Cardiac muscle cell (in vitro differentiated cells and primary cell): ENCODE measurements around the gene CAPN5. TPM values are rescaled to one million over a fixed set of nuclear protein-coding genes. Genes with fewer than 3 reads are reported as not detected.

Experiments used
- DNase-seq, 2 donors: peaks; one replicate each; pipeline versions ENCODE4 v3.0.0 to v3.0.0-alpha.2; 2010 to 2017; ENCODE audit warnings: low read depth in 1 of 2, low spot score in 1 of 2
- H3K27ac ChIP-seq: fragments of 200-600 bp; sonication (generic); 2 replicates; pipeline ENCODE4 v1.5.1; 2016
- H3K27me3 ChIP-seq: fragments of 200-600 bp; sonication (generic); 2 replicates; pipeline ENCODE4 v1.6.0; 2016; ENCODE audit warnings: control low read depth
- H3K36me3 ChIP-seq: fragments of 200-600 bp; sonication (generic); 2 replicates; pipeline ENCODE4 v1.5.1; 2016; ENCODE audit warnings: control low read depth
- H3K4me1 ChIP-seq: fragments of 200-600 bp; sonication (generic); 2 replicates; pipeline ENCODE4 v1.8.1; 2017; ENCODE audit warnings: low read depth, mild to moderate bottlenecking, mixed run types
- H3K4me3 ChIP-seq: fragments of 200-600 bp; sonication (generic); 2 replicates; pipeline ENCODE4 v1.5.1; 2016; ENCODE audit warnings: mild to moderate bottlenecking
- H3K9me3 ChIP-seq: fragments of 200-600 bp; sonication (generic); 2 replicates; pipeline ENCODE4 v1.5.1; 2017; ENCODE audit warnings: low read depth, mild to moderate bottlenecking, control low read depth
- polyA plus RNA-seq: library from polyadenylated mRNA; unstranded; fragments of >200 nt; fragmentation: Nextera tagmentation; extraction: Ambion mirVana; gene quantifications from 2 replicates; pipeline ENCODE4 v1.2.1, GENCODE V29; 2016
- total RNA-seq: library from RNA; depleted of rRNA; stranded (reverse); fragments of >200 nt; gene quantifications from 2 replicates; pipeline ENCODE4 v1.2.3, GENCODE V29; 2016
- TF ChIP-seq, protein P1 (sequence below): IDR thresholded peaks from 2 replicates; pipeline ENCODE4 v1.5.1; 2012; ENCODE audit warnings: low read depth, mild to moderate bottlenecking, low read length

The CAPN5 gene
- total and polyA plus RNA-seq, 2 experiments from 2014 or later, result 9.8 to 10.0 TPM

DNA sequence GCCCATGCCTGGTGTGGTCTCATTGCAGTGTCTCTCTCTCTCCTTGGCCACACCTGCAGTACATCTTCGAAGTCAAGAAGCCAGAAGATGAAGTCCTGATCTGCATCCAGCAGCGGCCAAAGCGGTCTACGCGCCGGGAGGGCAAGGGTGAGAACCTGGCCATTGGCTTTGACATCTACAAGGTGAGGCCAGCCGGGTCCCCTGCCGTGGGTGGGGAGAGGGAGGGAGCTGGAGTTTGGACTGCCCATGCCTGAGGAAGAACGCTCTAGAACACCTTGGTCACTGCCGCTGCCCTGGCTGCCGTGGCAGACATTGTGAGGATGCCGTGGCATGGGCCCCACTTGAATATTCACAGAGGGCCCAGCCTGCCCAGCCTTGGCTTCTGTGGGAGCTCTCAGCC is 52.2 kb downstream of the CAPN5 start:
- Histone ChIP-seq H3K4me3 (no peak overlapping the region), H3K27ac (no peak overlapping the region), H3K36me3 (no peaks in the 10 kb centered on the region), H3K4me1 (no peaks in the 10 kb centered on the region), H3K9me3 (no peaks in the 10 kb centered on the region), H3K27me3 (no peaks in the 10 kb centered on the region)
- TF ChIP-seq, protein P1, sequence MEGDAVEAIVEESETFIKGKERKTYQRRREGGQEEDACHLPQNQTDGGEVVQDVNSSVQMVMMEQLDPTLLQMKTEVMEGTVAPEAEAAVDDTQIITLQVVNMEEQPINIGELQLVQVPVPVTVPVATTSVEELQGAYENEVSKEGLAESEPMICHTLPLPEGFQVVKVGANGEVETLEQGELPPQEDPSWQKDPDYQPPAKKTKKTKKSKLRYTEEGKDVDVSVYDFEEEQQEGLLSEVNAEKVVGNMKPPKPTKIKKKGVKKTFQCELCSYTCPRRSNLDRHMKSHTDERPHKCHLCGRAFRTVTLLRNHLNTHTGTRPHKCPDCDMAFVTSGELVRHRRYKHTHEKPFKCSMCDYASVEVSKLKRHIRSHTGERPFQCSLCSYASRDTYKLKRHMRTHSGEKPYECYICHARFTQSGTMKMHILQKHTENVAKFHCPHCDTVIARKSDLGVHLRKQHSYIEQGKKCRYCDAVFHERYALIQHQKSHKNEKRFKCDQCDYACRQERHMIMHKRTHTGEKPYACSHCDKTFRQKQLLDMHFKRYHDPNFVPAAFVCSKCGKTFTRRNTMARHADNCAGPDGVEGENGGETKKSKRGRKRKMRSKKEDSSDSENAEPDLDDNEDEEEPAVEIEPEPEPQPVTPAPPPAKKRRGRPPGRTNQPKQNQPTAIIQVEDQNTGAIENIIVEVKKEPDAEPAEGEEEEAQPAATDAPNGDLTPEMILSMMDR, result no peak
- DNase-seq, result no peak

- Histone ChIP-seq H3K4me1 (no peaks in the 10 kb centered on the region), H3K36me3 (no peaks in the 10 kb centered on the region), H3K27ac (no peak overlapping the region), H3K27me3 (no peaks in the 10 kb centered on the region), H3K9me3 (no peaks in the 10 kb centered on the region), H3K4me3 (no peak overlapping the region)
- TF ChIP-seq, protein P1, result no peak
- DNase-seq, result no peak
These were observed 52.8 kb downstream of the CAPN5 start for GRCh38 chr11:77119531-77119936.

DNA sequence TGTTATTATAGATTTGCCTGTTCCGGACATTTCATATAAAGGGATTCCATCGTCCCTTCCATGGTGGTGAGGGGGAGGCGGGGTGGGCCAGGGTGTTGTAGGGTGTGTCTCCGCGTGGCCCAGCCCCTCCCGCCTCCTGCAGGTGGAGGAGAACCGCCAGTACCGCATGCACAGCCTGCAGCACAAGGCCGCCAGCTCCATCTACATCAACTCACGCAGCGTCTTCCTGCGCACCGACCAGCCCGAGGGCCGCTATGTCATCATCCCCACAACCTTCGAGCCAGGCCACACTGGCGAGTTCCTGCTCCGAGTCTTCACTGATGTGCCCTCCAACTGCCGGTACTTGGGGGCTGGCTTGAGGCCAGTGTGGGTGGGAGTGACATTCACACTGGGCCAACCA is 53.8 kb downstream of the CAPN5 start:
- Histone ChIP-seq H3K27me3 (no peaks in the 10 kb centered on the region), H3K27ac (no peak overlapping the region), H3K9me3 (no peaks in the 10 kb centered on the region), H3K4me1 (no peaks in the 10 kb centered on the region), H3K36me3 (no peaks in the 10 kb centered on the region), H3K4me3 (no peak overlapping the region)
- TF ChIP-seq, protein P1, result no peak
- no peak for DNase-seq

DNA sequence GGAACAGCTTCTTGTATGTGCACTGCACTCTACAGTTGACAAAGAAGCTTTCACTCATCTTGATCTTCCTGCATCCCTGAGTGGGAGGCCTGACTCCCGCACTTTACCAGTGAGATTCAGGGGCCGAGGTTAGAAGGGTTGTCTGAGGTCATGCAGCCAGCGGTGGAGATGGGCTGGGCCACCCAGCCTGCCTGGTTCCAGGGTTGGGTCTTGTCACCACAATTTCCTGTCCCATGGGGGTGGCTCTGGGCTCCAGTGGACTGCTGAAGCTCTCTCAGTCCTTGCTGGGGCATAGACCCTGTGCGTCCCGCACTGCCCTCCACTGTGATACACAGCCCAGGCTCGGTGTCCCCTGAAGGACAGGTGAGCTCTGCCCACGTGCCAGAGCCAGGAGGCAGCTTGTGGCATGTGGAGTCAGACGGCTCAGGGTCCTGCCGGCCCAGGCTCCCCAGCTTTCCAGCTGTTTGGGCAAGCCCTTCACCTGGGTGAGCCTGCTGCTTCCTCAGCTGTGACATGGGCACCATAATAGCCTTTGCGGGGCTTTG is 54.4 kb downstream of the CAPN5 start:
- DNase-seq, result no peak
- H3K27ac ChIP-seq, result no peak overlapping the region
- no peak overlapping the region for H3K4me3 ChIP-seq
- no peaks in the 10 kb centered on the region for H3K27me3 ChIP-seq
- H3K36me3 ChIP-seq, result no peaks in the 10 kb centered on the region
- H3K4me1 ChIP-seq, result no peaks in the 10 kb centered on the region
- TF ChIP-seq, protein P1, result no peak
- no peaks in the 10 kb centered on the region for H3K9me3 ChIP-seq

DNA sequence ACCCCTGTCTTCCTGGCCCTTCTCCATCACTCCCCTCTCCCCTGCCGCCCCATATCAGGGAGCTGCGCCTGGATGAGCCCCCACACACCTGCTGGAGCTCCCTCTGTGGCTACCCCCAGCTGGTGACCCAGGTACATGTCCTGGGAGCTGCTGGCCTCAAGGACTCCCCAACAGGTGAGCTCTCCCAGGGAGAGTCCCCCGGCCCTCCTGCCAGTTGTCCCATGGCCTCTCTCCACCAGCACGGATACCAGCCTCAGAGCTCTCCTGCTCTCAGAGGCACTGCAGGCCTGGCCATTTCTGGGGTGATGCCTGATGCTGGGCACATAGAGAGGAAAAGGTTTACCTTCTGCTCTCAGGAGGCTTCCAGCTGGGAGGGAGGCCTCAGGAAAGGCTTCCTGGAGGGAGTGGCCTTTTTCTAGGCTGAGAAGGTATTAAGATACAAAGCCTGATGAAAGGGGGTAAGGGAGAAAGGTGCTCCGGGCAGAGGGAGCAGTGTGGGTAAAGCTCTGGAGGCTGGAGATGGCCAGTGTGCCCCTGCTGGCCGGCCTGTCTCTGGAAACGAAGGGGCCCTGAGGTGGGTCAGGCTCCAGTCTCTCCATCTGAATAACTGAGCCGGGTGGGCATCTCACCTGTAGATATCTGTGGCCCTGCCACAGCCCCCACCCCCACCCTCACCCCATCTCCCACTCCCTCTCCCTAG is 55.3 kb downstream of the CAPN5 start:
- TF ChIP-seq, protein P1, result no peak
- Histone ChIP-seq H3K36me3 (no peaks in the 10 kb centered on the region), H3K27ac (no peak overlapping the region)

More for the DNA sequence above, 55.3 kb downstream of the CAPN5 start:
- H3K4me3 ChIP-seq, result no peak overlapping the region
- H3K9me3 ChIP-seq, result no peaks in the 10 kb centered on the region
- H3K4me1 ChIP-seq, result no peaks in the 10 kb centered on the region
- no peak for DNase-seq
- H3K27me3 ChIP-seq, result no peaks in the 10 kb centered on the region
